Stimulated activated CD4-positive, alpha-beta T cell treated with anti-CD3 and anti-CD28 coated beads, Interleukin-1b, Interleukin-23, amount 100 ng/mL, for 24 hours (primary cell): ENCODE results near the gene SOX12.
A peak's percentile ranks its signal among the peaks of the same experiment; 100 is the strongest.

Experiments used
- DNase-seq, 4 experiments: peaks; one replicate each; pipeline ENCODE4 v3.0.0-alpha.2; 2020; ENCODE audit warnings: low read depth in 4 of 4, low spot score in 1 of 4

The SOX12 gene

DNA sequence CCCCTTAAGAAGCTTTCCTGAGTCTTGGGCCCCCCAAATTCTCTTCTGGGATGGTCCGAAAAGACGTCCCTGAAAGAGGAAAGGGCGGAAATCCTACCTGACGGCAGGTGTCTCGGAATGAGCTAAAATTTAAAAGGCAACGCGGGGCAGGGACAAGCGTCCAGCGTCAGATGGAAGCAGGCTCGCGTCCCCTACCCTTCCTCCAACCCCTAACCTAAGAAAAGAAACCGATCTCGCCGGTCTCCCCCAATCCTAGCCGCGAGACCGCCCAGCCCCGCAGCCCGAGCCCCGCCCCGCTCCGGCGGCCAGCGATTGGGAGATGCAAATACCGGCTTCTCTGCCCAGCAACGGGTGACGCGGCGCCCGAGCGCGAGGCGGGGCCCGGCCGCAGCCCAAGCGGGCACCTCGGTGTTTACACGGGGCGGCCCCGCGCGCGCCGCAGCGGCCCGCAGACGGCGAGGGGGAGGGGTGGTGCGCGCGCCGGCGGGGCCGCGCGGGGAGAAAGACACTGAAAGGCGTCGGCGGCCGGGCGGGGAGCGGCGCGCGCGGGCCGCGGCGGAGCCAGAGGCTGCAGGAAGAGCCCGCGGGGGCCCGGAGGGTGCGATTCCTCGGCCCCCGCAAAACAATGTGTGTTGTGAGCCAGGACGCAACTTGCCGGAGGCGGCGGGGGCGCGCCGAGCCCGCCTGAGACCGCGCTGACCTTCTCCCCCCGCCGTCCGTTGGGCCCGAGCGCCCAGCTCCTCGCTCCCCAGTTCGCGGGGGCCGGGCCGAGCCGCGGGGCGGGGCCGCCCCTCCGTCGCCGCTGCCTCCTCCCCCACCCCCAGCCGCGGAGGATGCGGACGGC is at the start of gene SOX12:
Gene SOX12 (plus strand): TSS at position 508 of the 844 bp plus-strand sequence. CDS start 373 bp downstream, outside the sequence.
- peak; percentile 95 to 97 (median 96) for DNase-seq

- DNase-seq = no peak
These were observed 49.6 kb upstream of the SOX12 start for GRCh38 chr20:275791-276190.

DNA sequence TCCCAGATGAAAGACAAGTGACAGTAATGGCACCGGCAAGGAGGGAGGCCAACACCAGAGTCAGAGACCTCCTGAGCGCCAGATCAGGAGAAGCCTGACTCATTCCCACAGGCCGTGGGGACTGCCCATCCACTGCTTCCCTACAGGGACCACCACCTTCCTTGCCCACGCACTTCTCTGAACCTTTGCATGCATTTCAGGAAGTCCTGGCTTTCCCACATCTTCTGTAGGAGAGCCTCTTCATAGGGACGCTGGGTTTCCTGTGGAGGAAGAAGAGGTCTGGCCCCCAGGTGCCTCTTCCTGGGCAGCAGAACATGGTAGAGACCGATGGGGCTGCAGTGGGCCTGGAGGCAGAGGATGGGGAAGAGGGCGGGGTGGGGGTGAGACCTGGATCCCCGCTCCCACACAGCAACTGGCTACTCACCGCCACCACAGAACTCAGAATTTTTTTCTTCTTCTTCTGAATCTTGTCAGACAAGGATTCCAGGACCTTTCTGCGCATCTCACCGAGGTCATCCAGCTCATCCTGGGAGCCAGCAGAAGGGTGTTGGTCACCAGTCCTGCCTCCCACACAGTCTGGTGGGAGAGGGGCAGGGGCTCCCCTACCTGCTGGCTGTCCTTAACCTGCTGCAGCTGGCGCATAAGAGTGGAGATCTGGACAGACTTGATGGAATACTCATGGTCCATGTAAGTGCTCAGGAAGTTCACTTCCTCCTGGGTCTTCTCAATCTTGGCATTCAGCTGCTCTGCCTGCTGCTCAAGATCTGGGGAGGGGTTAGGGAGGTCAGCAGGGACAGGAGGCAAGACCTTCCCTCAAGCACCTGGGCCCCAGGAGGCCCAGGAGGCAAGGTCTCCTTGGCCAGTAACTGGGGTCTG is 48.5 kb upstream of the SOX12 start:
- DNase-seq = no peak

DNA sequence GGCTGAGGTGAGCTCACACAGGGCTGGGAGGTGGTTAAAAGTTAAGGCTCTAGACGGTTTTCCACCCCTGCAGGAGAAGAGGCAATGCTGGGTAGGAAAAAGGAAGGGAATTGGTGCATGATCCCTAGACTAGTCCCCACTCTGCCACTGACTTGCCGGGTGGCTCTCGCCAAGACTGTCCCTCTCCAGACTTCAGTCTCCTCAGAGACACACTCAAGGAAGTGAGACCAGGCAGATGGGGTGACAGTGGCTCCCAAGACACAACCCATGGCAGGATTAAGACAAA is 47.9 kb upstream of the SOX12 start:
- no peak for DNase-seq

DNA sequence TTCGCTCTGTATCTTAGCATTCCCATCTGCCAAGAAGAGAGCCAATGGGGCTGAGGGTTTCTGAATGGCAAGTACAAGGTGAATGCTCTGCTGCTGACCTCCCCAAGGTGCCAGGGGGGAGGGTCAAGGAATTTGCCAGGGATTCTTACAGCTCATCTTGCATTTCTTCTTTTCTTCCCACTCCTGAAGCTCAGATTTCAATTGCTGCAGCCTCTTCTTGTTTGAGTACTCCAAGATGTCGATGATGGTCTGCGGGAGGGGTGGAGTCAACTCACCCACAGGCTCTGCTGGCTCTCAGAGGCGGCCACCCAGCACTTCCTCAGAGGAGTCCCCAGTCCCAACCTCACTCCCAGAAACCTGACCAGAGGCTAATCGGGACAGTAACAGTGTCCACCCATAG is 47.2 kb upstream of the SOX12 start:
- DNase-seq = no peak

GRCh38 chr20:278607-279571 is 46.5 kb upstream of the SOX12 start:
- no peak for DNase-seq

- DNase-seq = no peak
These were observed 41.2 kb upstream of the SOX12 start for GRCh38 chr20:284172-284571.

DNA sequence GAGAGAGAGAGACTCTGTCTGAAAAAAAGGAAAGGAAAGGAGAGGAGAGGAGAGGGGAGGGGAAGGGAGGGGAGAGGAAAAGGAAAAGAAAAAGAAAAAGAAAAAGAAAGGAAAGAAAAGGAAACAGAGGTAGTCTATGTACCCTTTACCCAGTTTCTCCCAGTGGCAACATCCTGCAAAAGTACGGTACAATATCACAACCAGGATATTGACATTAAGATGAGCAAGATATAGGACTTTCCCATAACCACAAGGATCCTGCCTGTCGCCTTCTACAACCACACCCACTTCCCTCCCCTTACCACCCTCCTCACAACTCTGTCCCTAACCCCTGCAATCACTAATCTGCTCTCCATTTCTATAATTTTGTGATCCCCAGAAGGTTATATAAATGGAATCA is 38.8 kb upstream of the SOX12 start:
- no peak for DNase-seq

- DNase-seq = no peak
These were observed 36.2 kb upstream of the SOX12 start for GRCh38 chr20:288956-289692.

GRCh38 chr20:289693-290083 is 35.7 kb upstream of the SOX12 start:
- no peak for DNase-seq

- peak; percentile 69 to 88 (median 76) for DNase-seq
These were observed 35.1 kb upstream of the SOX12 start, which contains the start of gene C20orf96 for GRCh38 chr20:290084-290831. TSS of gene C20orf96 (minus strand) at chr20:290750. CDS start at chr20:290610, 140 bp downstream.

- no peak for DNase-seq
These were observed 30.8 kb upstream of the SOX12 start for GRCh38 chr20:294602-295001.

DNA sequence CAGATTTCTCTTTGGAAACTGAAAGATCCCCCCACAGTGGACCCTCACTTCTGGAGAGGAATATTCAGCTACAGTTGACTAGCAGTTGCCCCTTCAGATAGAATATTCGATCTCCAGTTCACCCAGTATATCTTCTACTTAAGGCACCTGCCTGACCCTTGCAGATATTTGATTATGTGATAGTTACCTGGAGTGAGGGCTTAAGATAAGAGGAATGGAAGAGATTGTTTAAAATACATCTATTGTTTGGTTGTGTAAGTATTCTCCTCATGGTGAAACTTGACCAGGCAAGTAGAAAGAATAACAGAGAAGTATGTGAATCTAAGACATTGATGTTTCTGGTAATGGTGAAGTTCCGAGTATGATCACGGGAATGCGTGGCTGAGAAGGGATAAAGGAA is 29.5 kb upstream of the SOX12 start:
- no peak for DNase-seq

- DNase-seq = peak; percentile 60 to 77 (median 66)
These were observed 28.0 kb upstream of the SOX12 start, which contains the start of gene ZCCHC3 for GRCh38 chr20:297098-297924. TSS of gene ZCCHC3 (plus strand) at chr20:297570. CDS start at chr20:297587, 17 bp downstream.

GRCh38 chr20:297925-298775 is 27.2 kb upstream of the SOX12 start:
- DNase-seq = peak in 3 of 4 experiments; percentile 8 to 23 (median 10)

DNA sequence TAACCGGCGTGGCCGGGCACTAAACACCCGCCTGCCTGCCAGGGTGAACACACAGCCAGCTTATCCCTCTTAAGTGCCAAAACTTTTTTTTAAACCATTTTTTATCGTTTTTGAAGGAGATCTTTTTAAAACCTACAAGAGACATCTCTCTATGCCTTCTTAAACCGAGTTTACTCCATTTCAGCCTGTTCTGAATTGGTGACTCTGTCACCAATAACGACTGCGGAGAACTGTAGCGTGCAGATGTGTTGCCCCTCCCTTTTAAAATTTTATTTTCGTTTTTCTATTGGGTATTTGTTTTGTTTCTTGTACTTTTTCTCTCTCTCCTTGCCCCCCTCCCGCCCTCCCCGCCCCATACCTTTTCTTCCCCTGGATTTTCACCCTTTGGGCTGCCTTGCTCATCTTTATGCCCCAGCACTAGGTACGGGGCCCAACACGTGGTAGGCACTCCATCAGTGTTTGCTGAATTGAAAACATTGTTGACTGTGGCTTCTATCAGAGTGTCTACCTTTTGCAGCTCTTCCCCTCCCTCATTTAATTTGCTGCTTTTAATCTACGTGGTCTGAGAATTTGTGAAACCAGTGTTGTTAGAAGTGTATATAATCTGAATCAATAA is 26.5 kb upstream of the SOX12 start:
- DNase-seq = no peak

DNA sequence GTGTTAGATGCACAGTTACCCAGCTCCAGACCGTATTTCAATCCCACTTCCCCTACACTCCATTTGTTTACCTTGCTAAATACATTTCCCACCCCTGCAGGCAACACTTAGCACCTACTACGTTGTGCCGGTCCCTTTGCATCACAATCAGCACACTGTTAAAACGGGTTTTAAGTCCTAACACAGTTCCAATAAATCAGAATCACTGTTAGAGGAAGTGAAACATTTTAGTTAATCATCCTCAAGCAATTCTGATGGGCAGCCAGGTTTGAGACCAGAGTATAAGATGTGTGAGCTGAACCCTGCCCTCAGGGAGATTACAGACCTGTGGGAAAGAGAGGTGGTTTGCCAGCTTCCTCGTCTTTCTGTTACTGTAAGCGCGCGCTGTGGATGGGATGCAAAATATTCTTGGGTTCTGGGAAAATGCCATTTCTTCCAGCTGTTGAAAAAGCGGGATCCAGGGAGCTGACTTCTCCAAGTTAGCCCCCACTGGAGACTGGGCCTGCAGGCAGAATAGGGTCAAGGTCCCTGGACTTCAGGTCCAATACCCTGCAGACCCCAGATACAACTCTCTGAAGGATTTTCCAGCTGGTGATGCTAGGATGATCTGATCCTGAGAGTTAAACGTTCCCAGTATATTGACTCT is 24.9 kb upstream of the SOX12 start:
- no peak for DNase-seq
